22Rv1 (cell line): ENCODE data around the gene COL5A3.

Experiments used
- H3K27ac ChIP-seq: fragments of 450-650 bp; 2 replicates; pipeline ENCODE4 v1.5.1; 2017
- CTCF ChIP-seq: fragments of 450-650 bp; IDR thresholded peaks from 2 replicates; pipeline ENCODE4 v1.5.1; 2017; ENCODE audit warnings: mild to moderate bottlenecking
- ZFX ChIP-seq: fragments of 450-650 bp; IDR thresholded peaks from 2 replicates; pipeline ENCODE4 v1.6.1; 2017; ENCODE audit warnings: antibody characterized with exemption, borderline replicate concordance

The COL5A3 gene

GRCh38 chr19:10011974-10012373 lies 1.7 kb upstream of the COL5A3 start:
- H3K27ac ChIP-seq = no peak overlapping the region
- TF ChIP-seq CTCF (no peak), ZFX (no peak)

GRCh38 chr19:10010939-10011338 lies 635 bp upstream of the COL5A3 start:
- no peak overlapping the region for H3K27ac ChIP-seq
- TF ChIP-seq CTCF (no peak), ZFX (no peak)

GRCh38 chr19:10009714-10010224 lies 535 bp downstream of the COL5A3 start:
- H3K27ac ChIP-seq = no peak overlapping the region
- TF ChIP-seq ZFX (no peak), CTCF (no peak)

GRCh38 chr19:10008184-10008765 lies 2.0 kb downstream of the COL5A3 start:
- no peak overlapping the region for H3K27ac ChIP-seq
- TF ChIP-seq ZFX = no peak
- no peak for TF ChIP-seq CTCF

- TF ChIP-seq ZFX (no peak), CTCF (no peak)
- no peak overlapping the region for H3K27ac ChIP-seq
Measured at GRCh38 chr19:10007371-10008183, 2.7 kb downstream of the COL5A3 start.

GRCh38 chr19:10006752-10007323 lies 3.5 kb downstream of the COL5A3 start:
- TF ChIP-seq CTCF = no peak
- no peak for TF ChIP-seq ZFX
- no peak overlapping the region for H3K27ac ChIP-seq

- TF ChIP-seq CTCF = no peak
- TF ChIP-seq ZFX = no peak
- no peak overlapping the region for H3K27ac ChIP-seq
Measured at GRCh38 chr19:10006335-10006708, 4.0 kb downstream of the COL5A3 start.
